Mucosa of descending colon (tissue), 3 donors: ENCODE results near the gene BACH1. TPM values are rescaled to one million over a fixed set of nuclear protein-coding genes. Genes with fewer than 3 reads are reported as not detected.

ENCODE experiments used
- ATAC-seq: fragments of 200-7000 bp; cut with Tn5 transposase; one replicate; pipeline ENCODE4 v1.9.1; 2020; ENCODE audit warnings: mild to moderate bottlenecking, moderate library complexity
- DNase-seq, 3 donors: peaks; one replicate each; pipeline ENCODE4 v3.0.0-alpha.2; 2020
- H3K36me3 ChIP-seq: fragments of 200-600 bp; one replicate; pipeline ENCODE4 v1.8.0; 2021; ENCODE audit warnings: low read depth, mild to moderate bottlenecking
- H3K4me1 ChIP-seq: fragments of 200-600 bp; one replicate; pipeline ENCODE4 v1.8.0; 2021; ENCODE audit warnings: low read depth, mild to moderate bottlenecking
- H3K4me3 ChIP-seq: fragments of 200-600 bp; one replicate; pipeline ENCODE4 v1.8.0; 2021; ENCODE audit warnings: mild to moderate bottlenecking
- H3K9me3 ChIP-seq: fragments of 200-600 bp; one replicate; pipeline ENCODE4 v1.8.0; 2021; ENCODE audit warnings: mild to moderate bottlenecking
- intact Hi-C, 2 donors: fragments of 100-400 bp; cut with DNase I in 1 of 2; cut with micrococcal nuclease in 1 of 2; formaldehyde crosslinking; loops; one replicate each; pipeline versions ENCODE4 v1.11.0 to v1.11.1; 2022; cut with DNase I, micrococcal nuclease
- total RNA-seq, 3 donors: library from RNA; stranded (reverse); fragmentation: NEBNext Ultra II Directional in 2 of 3; extraction: Animal tissue kit (Norgen Biotek cat#: 25700) in 2 of 3; gene quantifications; one replicate each; pipeline versions ENCODE4 v1.2.1 to v1.2.4, GENCODE V29; 2021 to 2023
- TF ChIP-seq, protein P1 (sequence below): fragments of 200-600 bp; IDR thresholded peaks from one replicate; pipeline ENCODE4 v1.8.0; 2022; ENCODE audit warnings: antibody characterized with exemption, mild to moderate bottlenecking
- donor health status: DM: no; HTN: no; CAD: no; lungs with moderate emphysema.
- donor health status: DM: no; HTN: no; CAD: no.
- donor health status: DM: no; HTN: yes; CAD: no.

The BACH1 gene
- total RNA-seq, 3 donors from 2014 or later = 54.0 to 107 (median 57.2) TPM

DNA sequence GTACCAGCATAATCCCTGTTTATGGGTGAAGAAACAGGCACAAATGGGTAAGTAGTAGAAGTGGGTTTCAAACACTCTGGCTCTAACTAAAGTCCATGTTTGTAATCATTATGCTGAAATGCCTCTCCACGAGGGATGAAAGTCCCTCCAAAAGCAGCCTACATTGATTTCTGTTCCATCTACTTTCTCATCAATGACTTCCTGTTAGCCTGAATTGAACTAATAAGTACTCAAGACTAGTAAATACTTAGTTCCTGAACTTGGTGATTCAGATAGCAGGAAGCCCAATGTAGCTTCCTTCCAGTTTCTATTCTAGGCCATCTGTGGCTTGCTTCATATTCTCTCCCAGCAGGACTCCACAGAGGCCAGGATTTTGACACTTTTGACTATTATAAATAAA lies 11.3 kb upstream of the BACH1 start:
- Histone ChIP-seq H3K36me3 (no peaks in the 10 kb centered on the region), H3K4me1 (peaks cover 2% of the 10 kb centered on the region), H3K4me3 (no peak overlapping the region), H3K9me3 (no peaks in the 10 kb centered on the region)
- peak; percentile 49 for ATAC-seq
- no peak for DNase-seq
- intact Hi-C loops = no loop called here
- TF ChIP-seq, protein P1, sequence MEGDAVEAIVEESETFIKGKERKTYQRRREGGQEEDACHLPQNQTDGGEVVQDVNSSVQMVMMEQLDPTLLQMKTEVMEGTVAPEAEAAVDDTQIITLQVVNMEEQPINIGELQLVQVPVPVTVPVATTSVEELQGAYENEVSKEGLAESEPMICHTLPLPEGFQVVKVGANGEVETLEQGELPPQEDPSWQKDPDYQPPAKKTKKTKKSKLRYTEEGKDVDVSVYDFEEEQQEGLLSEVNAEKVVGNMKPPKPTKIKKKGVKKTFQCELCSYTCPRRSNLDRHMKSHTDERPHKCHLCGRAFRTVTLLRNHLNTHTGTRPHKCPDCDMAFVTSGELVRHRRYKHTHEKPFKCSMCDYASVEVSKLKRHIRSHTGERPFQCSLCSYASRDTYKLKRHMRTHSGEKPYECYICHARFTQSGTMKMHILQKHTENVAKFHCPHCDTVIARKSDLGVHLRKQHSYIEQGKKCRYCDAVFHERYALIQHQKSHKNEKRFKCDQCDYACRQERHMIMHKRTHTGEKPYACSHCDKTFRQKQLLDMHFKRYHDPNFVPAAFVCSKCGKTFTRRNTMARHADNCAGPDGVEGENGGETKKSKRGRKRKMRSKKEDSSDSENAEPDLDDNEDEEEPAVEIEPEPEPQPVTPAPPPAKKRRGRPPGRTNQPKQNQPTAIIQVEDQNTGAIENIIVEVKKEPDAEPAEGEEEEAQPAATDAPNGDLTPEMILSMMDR = no peak

DNA sequence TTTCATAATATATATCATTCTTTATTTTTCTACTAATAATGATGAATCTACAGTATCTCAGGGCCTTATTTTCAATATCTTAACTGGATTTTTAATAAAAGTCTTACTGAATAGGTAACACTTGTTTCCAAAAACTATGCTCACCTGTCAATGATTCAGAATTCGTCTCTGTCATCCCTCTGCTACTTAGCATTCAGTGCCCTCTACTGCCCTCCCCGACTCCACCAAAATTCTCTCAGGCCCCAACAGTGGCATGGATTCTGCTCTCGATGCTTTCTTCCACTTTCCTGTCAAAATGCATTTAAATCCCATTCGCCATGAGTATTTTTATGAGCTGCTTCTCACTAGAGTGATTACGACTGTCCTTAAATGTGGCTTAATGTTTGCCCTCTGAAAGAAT lies 10.5 kb upstream of the BACH1 start:
- Histone ChIP-seq H3K36me3 (no peaks in the 10 kb centered on the region), H3K4me1 (peaks cover 2% of the 10 kb centered on the region), H3K9me3 (no peaks in the 10 kb centered on the region), H3K4me3 (no peak overlapping the region)
- TF ChIP-seq, protein P1 = no peak
- ATAC-seq (no peak), DNase-seq (no peak)
- intact Hi-C loops = no loop called here

DNA sequence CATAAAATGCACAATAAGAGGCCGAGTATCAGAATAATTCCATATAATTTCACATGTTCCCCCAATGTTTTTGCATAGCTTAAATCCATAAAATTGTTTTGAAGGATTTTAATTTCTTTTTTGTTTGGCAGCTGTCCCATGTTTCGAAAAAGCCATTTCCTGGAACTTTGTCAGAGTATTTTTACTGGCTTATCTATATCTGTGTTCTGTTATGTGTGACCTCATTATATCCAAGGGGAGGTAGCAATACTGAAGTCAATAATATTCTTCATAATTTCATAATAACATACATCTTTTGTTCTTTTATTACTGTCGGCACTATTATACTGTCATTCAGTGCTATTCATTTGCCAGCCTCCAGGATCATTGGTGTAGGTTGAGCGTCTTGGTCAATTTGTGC lies 9.4 kb upstream of the BACH1 start:
- DNase-seq = no peak
- H3K4me1 ChIP-seq = peaks cover 2% of the 10 kb centered on the region
- TF ChIP-seq, protein P1 = no peak
- H3K36me3 ChIP-seq = no peaks in the 10 kb centered on the region
- H3K4me3 ChIP-seq = no peak overlapping the region
- no peaks in the 10 kb centered on the region for H3K9me3 ChIP-seq
- ATAC-seq = no peak
- intact Hi-C loops = no loop called here

DNA sequence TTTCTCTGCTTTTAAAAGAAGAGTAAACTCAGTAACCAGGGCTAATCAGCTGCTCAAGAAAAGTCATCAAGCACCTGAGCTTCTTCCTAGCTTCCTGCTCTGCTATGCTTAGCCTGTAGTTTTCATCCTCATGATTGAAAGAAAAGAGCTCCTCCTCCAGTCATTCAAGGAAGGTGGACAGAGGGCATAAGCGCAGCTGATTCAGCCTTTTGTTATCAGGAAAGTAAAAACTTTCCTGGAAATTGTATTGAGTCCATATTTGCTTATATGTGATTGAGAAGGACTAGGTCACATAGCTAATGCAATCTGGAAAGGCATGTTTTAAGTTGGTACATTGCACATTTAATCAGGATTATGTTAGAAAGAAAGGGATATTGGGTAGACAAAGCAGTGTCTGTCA lies 8.5 kb upstream of the BACH1 start:
- Histone ChIP-seq H3K9me3 (no peaks in the 10 kb centered on the region), H3K36me3 (no peaks in the 10 kb centered on the region), H3K4me3 (no peak overlapping the region), H3K4me1 (peaks cover 2% of the 10 kb centered on the region)
- ATAC-seq = peak; percentile 83
- TF ChIP-seq, protein P1 = no peak
- DNase-seq = no peak
- intact Hi-C loops = no loop called here

DNA sequence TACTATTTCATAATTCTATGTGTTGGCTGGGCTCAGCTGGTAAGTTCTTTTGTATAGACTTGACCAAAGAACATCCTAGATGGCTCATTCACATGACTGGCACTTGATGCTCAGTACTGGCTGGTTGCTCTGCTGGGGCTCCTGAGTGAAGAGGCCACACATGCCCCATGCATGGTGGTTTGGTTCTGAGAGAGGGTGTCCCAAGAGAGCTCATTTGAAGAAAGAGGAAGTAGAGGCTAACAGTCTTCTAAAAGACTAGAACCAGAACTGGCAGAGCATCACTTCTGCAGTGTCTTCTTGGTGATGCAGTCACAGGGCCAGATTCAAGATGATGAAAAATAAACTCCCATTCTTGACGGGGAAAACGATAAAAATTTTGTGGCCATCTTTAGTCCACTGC lies 5.2 kb upstream of the BACH1 start:
- intact Hi-C loops = no loop called here
- Histone ChIP-seq H3K9me3 (no peaks in the 10 kb centered on the region), H3K4me1 (peaks cover 8% of the 10 kb centered on the region), H3K4me3 (no peak overlapping the region), H3K36me3 (no peaks in the 10 kb centered on the region)
- TF ChIP-seq, protein P1 = no peak
- ATAC-seq (peak; percentile 41), DNase-seq (no peak)

DNA sequence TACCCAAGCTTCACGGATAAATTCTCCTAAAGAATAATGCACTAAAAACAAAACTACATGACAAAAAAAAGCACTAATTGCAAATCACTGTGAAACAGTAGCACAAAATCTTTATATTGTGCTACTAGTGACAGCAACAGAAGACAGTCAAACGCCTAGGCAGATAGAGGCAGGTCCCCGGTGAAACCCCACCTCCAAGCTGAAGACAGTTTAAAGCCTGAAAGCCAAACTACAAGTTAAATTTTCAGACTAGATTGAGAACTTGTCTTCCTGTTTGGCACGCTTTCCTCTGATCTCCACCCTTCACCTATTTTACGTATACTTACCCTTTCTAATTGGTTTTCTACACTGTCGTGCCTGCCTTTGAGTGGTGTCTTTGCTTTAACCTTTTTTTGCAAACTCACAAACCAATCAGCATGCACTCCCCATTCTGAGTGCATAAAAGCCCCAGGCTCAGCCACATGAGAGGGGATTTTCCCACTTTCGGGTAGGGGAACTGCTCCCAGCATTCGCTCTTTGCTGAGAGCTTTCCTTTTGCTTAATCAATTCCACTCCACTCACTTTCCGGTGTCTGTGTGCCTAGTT lies 3.6 kb upstream of the BACH1 start:
- intact Hi-C loops = no loop called here
- Histone ChIP-seq H3K9me3 (no peaks in the 10 kb centered on the region), H3K4me3 (no peak overlapping the region), H3K36me3 (no peaks in the 10 kb centered on the region), H3K4me1 (peaks cover 14% of the 10 kb centered on the region)
- DNase-seq (peak in 1 of 3 donors; percentile 25), ATAC-seq (no peak)
- TF ChIP-seq, protein P1 = no peak
